K562 treated with DMSO at 1 percent for 4 hours (cell line): Measurements from ENCODE around the gene PWWP2B. TPM values are rescaled to one million over a fixed set of nuclear protein-coding genes. Genes with fewer than 3 reads are reported as not detected.

Experiments used
- total RNA-seq: library from RNA; unstranded; fragments of 300-600 nt; gene quantifications from 2 replicates; pipeline ENCODE4 v1.2.3, GENCODE V29; 2022; ENCODE audit not compliant: insufficient read depth

Gene PWWP2B
- 5.5 and 6.9 TPM in 2 replicates for total RNA-seq

DNA sequence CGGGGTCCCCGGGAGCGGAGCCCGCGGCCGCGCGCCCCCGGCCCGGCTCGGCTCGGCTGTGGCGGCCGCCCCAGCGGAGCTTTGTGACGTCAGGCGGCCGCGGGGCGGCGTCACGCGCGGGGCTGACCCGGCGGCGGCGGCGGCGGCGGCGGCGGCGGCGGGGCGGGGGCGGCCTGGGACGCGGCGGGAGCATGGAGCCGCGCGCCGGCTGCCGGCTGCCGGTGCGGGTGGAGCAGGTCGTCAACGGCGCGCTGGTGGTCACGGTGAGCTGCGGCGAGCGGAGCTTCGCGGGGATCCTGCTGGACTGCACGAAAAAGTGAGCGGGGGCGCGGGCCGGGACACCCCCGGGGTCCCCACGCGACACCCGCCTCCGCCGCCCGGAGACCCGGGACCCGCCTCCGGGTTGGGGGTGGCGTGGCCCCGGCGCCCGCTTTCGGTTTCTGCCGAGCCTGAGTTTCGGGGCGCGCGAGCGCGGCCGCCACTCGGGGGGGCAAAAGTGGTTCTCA, at the start of gene PWWP2B:
Gene PWWP2B (plus strand): TSS at position 165 of the 506 bp plus-strand sequence. CDS start 27 bp downstream, at position 192.

Other genes with a start within 250 kb of the PWWP2B start
- 0.44 TPM in 1 of 2 replicates, not detected in the other for gene DPYSL4, start 210.3 kb upstream of the PWWP2B start, total RNA-seq
- gene STK32C, start 89.2 kb upstream of the PWWP2B start, total RNA-seq, result 18.3 and 27.4 TPM in 2 replicates
- 1.2 TPM in 1 of 2 replicates, not detected in the other for gene LRRC27, start 65.0 kb upstream of the PWWP2B start, total RNA-seq
- 9.9 and 15.0 TPM in 2 replicates for gene INPP5A, start 140.6 kb downstream of the PWWP2B start, total RNA-seq